Tibial artery (tissue), 4 donors: ENCODE results near the gene SPDYE4.

Experiments used
- DNase-seq, 2 donors: peaks; one replicate each; pipeline ENCODE4 v3.0.0-alpha.2; 2019
- H3K27ac ChIP-seq, 2 donors: fragments of 200-600 bp; sonication (generic) in 1 of 2; 1 replicate in 1 of 2; 2 replicates in 1 of 2; pipeline ENCODE4 v1.5.1; 2018 to 2019; ENCODE audit warnings: mild to moderate bottlenecking in 1 of 2
- H3K27me3 ChIP-seq, 2 donors: fragments of 200-600 bp; sonication (generic) in 1 of 2; one replicate each; pipeline versions ENCODE4 v1.5.1 to v1.6.0; 2016 to 2019
- H3K36me3 ChIP-seq, 3 donors: fragments of 200-600 bp; sonication (generic) in 2 of 3; one replicate each; pipeline ENCODE4 v1.5.1; 2016 to 2019; ENCODE audit warnings: mild to moderate bottlenecking in 2 of 3
- H3K4me1 ChIP-seq, 4 donors: fragments of 200-600 bp; sonication (generic) in 2 of 4; 1 replicate in 3 of 4; 2 replicates in 1 of 4; pipeline ENCODE4 v1.5.1; 2016 to 2019
- H3K4me3 ChIP-seq, 2 donors: fragments of 200-600 bp; sonication (generic) in 1 of 2; 1 replicate in 1 of 2; 2 replicates in 1 of 2; pipeline ENCODE4 v1.5.1; 2018 to 2019; ENCODE audit warnings: mild to moderate bottlenecking in 2 of 2
- H3K9me3 ChIP-seq, 3 donors: fragments of 200-600 bp; sonication (generic) in 1 of 3; one replicate each; pipeline ENCODE4 v1.5.1; 2016 to 2019
- CTCF ChIP-seq, 2 experiments: fragments of 200-600 bp in 1 of 2; fragments of 450-650 bp in 1 of 2; IDR thresholded peaks; one replicate each; pipeline ENCODE4 v1.5.1; 2017 to 2019; ENCODE audit warnings: antibody characterized with exemption in 2 of 2, mild to moderate bottlenecking in 1 of 2, moderate library complexity in 1 of 2
- intact Hi-C: fragments of 100-400 bp; cut with DNase I; formaldehyde crosslinking; loops from one replicate; pipeline ENCODE4 v1.15.0; 2023; ENCODE audit warnings: low total_unique reads

The SPDYE4 gene

GRCh38 chr17:8708025-8708461 lies 50.3 kb downstream of the SPDYE4 start:
- peak overlapping the region; percentile 76 to 77 for H3K27ac ChIP-seq
- peaks cover 0 to 37% (median 18%) of the 10 kb centered on the region in 4 donors for H3K4me1 ChIP-seq
- H3K36me3 ChIP-seq, result peaks cover 0 to 3% (median 0%) of the 10 kb centered on the region in 3 donors
- H3K9me3 ChIP-seq, result no peaks in the 10 kb centered on the region
- DNase-seq, result peak in 1 of 2 donors; percentile 69
- no peak for TF ChIP-seq CTCF (IDR thresholded peaks at IDR 0.05)
- H3K27me3 ChIP-seq, result no peaks in the 10 kb centered on the region
- intact Hi-C loops, result no loop called here
- no peak overlapping the region for H3K4me3 ChIP-seq

- no peaks in the 10 kb centered on the region for H3K27me3 ChIP-seq
- peak in 1 of 2 donors; percentile 56 for DNase-seq
- H3K36me3 ChIP-seq, result peaks cover 0 to 3% (median 0%) of the 10 kb centered on the region in 3 donors
- H3K4me1 ChIP-seq, result peaks cover 0 to 37% (median 18%) of the 10 kb centered on the region in 4 donors
- no peak overlapping the region for H3K4me3 ChIP-seq
- intact Hi-C loops, result no loop called here
- no peak for TF ChIP-seq CTCF (IDR thresholded peaks at IDR 0.05)
- H3K9me3 ChIP-seq, result no peaks in the 10 kb centered on the region
- peak overlapping the region; percentile 76 to 77 for H3K27ac ChIP-seq
Observed at GRCh38 chr17:8707332-8708024, 50.9 kb downstream of the SPDYE4 start.

- intact Hi-C loops, result no loop called here
- Histone ChIP-seq H3K9me3 (no peaks in the 10 kb centered on the region), H3K36me3 (peaks cover 0 to 3% (median 0%) of the 10 kb centered on the region in 3 donors), H3K4me1 (peaks cover 0 to 37% (median 18%) of the 10 kb centered on the region in 4 donors), H3K4me3 (no peak overlapping the region), H3K27ac (peak overlapping the region; percentile 76 to 77), H3K27me3 (no peaks in the 10 kb centered on the region)
- TF ChIP-seq CTCF (IDR thresholded peaks at IDR 0.05), result no peak
- DNase-seq, result peak in 1 of 2 donors; percentile 15
Observed at GRCh38 chr17:8706431-8706830, 51.9 kb downstream of the SPDYE4 start.

- H3K9me3 ChIP-seq, result no peaks in the 10 kb centered on the region
- no peak overlapping the region for H3K27ac ChIP-seq
- H3K36me3 ChIP-seq, result peaks cover 0 to 3% (median 0%) of the 10 kb centered on the region in 3 donors
- no peaks in the 10 kb centered on the region for H3K27me3 ChIP-seq
- no peak for TF ChIP-seq CTCF (IDR thresholded peaks at IDR 0.05)
- peaks cover 0 to 31% (median 18%) of the 10 kb centered on the region in 4 donors for H3K4me1 ChIP-seq
- no peak overlapping the region for H3K4me3 ChIP-seq
- intact Hi-C loops, result no loop called here
- peak; percentile 3 to 16 for DNase-seq
Observed at GRCh38 chr17:8705427-8705826, 52.9 kb downstream of the SPDYE4 start.

GRCh38 chr17:8703001-8703400 lies 55.3 kb downstream of the SPDYE4 start:
- Histone ChIP-seq H3K9me3 (no peaks in the 10 kb centered on the region), H3K27me3 (no peaks in the 10 kb centered on the region), H3K4me3 (no peak overlapping the region), H3K27ac (no peak overlapping the region), H3K4me1 (peaks cover 0 to 33% (median 22%) of the 10 kb centered on the region in 4 donors), H3K36me3 (peaks cover 0 to 3% (median 0%) of the 10 kb centered on the region in 3 donors)
- TF ChIP-seq CTCF (IDR thresholded peaks at IDR 0.05), result no peak
- intact Hi-C loops, result no loop called here
- DNase-seq, result peak in 1 of 2 donors; percentile 34
